HL-60 (cell line): ENCODE results near the gene WLS.

Experiments
- DNase-seq, 2 experiments: peaks; one replicate each; pipeline ENCODE4 v3.0.0-alpha.2; 2010 to 2020; ENCODE audit warnings: low read depth in 1 of 2, low spot score in 1 of 2
- H3K27ac ChIP-seq: fragments of 250-450 bp; sonication (Bioruptor Pico); replicated peaks from 2 replicates; pipeline ENCODE4 v1.5.1; 2020; ENCODE audit warnings: mild to moderate bottlenecking, moderate library complexity
- H3K27me3 ChIP-seq: fragments of 250-450 bp; sonication (Bioruptor Pico); 2 replicates; pipeline ENCODE4 v1.5.1; 2021; ENCODE audit warnings: mild to moderate bottlenecking, moderate library complexity; ENCODE audit not compliant: insufficient read depth, poor library complexity, severe bottlenecking
- H3K4me3 ChIP-seq: replicated peaks from 2 replicates; pipeline ENCODE4 v1.5.1; 2011; ENCODE audit warnings: mild to moderate bottlenecking, control low read depth, low read length; ENCODE audit not compliant: insufficient read depth
- GABPA ChIP-seq: IDR thresholded peaks from 2 replicates; pipeline ENCODE4 v1.6.1; 2012; ENCODE audit warnings: low read depth
- POLR2AphosphoS5 ChIP-seq: IDR thresholded peaks from 2 replicates; pipeline ENCODE4 v1.6.1; 2012; ENCODE audit warnings: low read depth
- SPI1 ChIP-seq: IDR thresholded peaks from 2 replicates; pipeline ENCODE4 v1.6.1; 2012; ENCODE audit warnings: low read depth, mild to moderate bottlenecking, borderline replicate concordance
- TF ChIP-seq, protein P1 (sequence below): IDR thresholded peaks from 2 replicates; pipeline ENCODE4 v1.6.1; 2012; ENCODE audit warnings: low read depth; ENCODE audit not compliant: insufficient replicate concordance
- TF ChIP-seq, protein P2 (sequence below): IDR thresholded peaks from one replicate; pipeline ENCODE4 v1.5.1; 2011; ENCODE audit warnings: low read length, control low read depth, inconsistent platforms; ENCODE audit not compliant: insufficient read depth

Gene WLS

DNA sequence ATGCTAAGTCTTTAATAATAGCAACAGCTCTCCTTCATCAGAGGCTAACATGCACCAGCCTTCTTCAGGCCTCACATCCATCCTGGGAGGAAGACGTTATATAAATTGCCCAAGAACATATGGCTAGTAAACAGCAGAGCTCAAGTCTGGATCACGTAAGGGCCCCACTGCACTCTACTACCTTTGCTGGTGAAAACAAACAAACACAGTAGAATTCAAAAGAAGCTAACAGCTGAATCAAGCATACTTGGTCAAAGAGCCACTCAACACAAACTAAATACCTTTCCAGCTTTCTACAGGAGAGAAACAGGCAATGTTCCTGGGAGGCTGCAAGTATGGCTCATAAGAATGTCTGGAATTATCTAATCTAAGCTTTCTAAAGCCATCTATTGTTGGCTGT is 66.0 kb downstream of the WLS start:
- no peak for DNase-seq
- Histone ChIP-seq H3K4me3 (no peak overlapping the region), H3K27me3 (no peaks in the 10 kb centered on the region), H3K27ac (no peak overlapping the region)
- TF ChIP-seq, protein P1, sequence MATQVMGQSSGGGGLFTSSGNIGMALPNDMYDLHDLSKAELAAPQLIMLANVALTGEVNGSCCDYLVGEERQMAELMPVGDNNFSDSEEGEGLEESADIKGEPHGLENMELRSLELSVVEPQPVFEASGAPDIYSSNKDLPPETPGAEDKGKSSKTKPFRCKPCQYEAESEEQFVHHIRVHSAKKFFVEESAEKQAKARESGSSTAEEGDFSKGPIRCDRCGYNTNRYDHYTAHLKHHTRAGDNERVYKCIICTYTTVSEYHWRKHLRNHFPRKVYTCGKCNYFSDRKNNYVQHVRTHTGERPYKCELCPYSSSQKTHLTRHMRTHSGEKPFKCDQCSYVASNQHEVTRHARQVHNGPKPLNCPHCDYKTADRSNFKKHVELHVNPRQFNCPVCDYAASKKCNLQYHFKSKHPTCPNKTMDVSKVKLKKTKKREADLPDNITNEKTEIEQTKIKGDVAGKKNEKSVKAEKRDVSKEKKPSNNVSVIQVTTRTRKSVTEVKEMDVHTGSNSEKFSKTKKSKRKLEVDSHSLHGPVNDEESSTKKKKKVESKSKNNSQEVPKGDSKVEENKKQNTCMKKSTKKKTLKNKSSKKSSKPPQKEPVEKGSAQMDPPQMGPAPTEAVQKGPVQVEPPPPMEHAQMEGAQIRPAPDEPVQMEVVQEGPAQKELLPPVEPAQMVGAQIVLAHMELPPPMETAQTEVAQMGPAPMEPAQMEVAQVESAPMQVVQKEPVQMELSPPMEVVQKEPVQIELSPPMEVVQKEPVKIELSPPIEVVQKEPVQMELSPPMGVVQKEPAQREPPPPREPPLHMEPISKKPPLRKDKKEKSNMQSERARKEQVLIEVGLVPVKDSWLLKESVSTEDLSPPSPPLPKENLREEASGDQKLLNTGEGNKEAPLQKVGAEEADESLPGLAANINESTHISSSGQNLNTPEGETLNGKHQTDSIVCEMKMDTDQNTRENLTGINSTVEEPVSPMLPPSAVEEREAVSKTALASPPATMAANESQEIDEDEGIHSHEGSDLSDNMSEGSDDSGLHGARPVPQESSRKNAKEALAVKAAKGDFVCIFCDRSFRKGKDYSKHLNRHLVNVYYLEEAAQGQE = no peak
- TF ChIP-seq SPI1 (no peak), POLR2AphosphoS5 (no peak), GABPA (no peak)
- TF ChIP-seq, protein P2, sequence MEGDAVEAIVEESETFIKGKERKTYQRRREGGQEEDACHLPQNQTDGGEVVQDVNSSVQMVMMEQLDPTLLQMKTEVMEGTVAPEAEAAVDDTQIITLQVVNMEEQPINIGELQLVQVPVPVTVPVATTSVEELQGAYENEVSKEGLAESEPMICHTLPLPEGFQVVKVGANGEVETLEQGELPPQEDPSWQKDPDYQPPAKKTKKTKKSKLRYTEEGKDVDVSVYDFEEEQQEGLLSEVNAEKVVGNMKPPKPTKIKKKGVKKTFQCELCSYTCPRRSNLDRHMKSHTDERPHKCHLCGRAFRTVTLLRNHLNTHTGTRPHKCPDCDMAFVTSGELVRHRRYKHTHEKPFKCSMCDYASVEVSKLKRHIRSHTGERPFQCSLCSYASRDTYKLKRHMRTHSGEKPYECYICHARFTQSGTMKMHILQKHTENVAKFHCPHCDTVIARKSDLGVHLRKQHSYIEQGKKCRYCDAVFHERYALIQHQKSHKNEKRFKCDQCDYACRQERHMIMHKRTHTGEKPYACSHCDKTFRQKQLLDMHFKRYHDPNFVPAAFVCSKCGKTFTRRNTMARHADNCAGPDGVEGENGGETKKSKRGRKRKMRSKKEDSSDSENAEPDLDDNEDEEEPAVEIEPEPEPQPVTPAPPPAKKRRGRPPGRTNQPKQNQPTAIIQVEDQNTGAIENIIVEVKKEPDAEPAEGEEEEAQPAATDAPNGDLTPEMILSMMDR = no peak

- TF ChIP-seq, protein P1 = no peak
- TF ChIP-seq, protein P2 = no peak
- TF ChIP-seq SPI1 (no peak), GABPA (no peak), POLR2AphosphoS5 (no peak)
- no peak overlapping the region for H3K27ac ChIP-seq
- no peak for DNase-seq
- H3K27me3 ChIP-seq = no peaks in the 10 kb centered on the region
- no peak overlapping the region for H3K4me3 ChIP-seq
Observed at GRCh38 chr1:68165665-68166064, 66.7 kb downstream of the WLS start.

GRCh38 chr1:68164918-68165317 is 67.4 kb downstream of the WLS start:
- Histone ChIP-seq H3K27ac (no peak overlapping the region), H3K27me3 (no peaks in the 10 kb centered on the region), H3K4me3 (no peak overlapping the region)
- DNase-seq = no peak
- TF ChIP-seq, protein P1 = no peak

- TF ChIP-seq POLR2AphosphoS5 = no peak
- no peak for TF ChIP-seq SPI1
- TF ChIP-seq, protein P2 = no peak
- TF ChIP-seq, protein P1 = no peak
- TF ChIP-seq GABPA = no peak
Observed at GRCh38 chr1:68163220-68163619, 69.1 kb downstream of the WLS start.

More at GRCh38 chr1:68163220-68163619, 69.1 kb downstream of the WLS start:
- Histone ChIP-seq H3K27me3 (no peaks in the 10 kb centered on the region), H3K4me3 (no peak overlapping the region), H3K27ac (no peak overlapping the region)
- no peak for DNase-seq
